ENCODE results near the gene RAB7A.

RAB7A gene

GRCh38 chr3:128855569-128855968, 129.6 kb downstream of the RAB7A start:
- H3K27ac ChIP-seq, result no peak overlapping the region
- TF ChIP-seq CTCF (conservative IDR thresholded peaks at IDR 0.05), result no peak

- H3K27ac ChIP-seq, result no peak overlapping the region
- no peak for TF ChIP-seq CTCF (conservative IDR thresholded peaks at IDR 0.05)
Measured at GRCh38 chr3:128858167-128858566, 132.2 kb downstream of the RAB7A start.

GRCh38 chr3:128859630-128860029, 133.6 kb downstream of the RAB7A start:
- TF ChIP-seq CTCF (conservative IDR thresholded peaks at IDR 0.05), result no peak
- no peak overlapping the region for H3K27ac ChIP-seq

- H3K27ac ChIP-seq, result no peak overlapping the region
- TF ChIP-seq CTCF (conservative IDR thresholded peaks at IDR 0.05), result no peak
Measured at GRCh38 chr3:128861491-128861890, 135.5 kb downstream of the RAB7A start.

- 0 out of 2 replicates have a peak, but pooled peaks have one; percentile 16 for TF ChIP-seq CTCF (conservative IDR thresholded peaks at IDR 0.05)
Measured at GRCh38 chr3:128863560-128863959, 137.6 kb downstream of the RAB7A start.

More at GRCh38 chr3:128863560-128863959, 137.6 kb downstream of the RAB7A start:
- H3K27ac ChIP-seq, result no peak overlapping the region

All from VCaP (cell line).